ENCODE measurements around the gene PPFIBP1. TPM values are rescaled to one million over a fixed set of nuclear protein-coding genes. Genes with fewer than 3 reads are reported as not detected.

PPFIBP1 gene
- total RNA-seq, 1 donor from 2014 or later = 117 TPM

GRCh38 chr12:27524839-27525753, 1.1 kb downstream of the PPFIBP1 start:
- no peak for TF ChIP-seq CTCF (IDR thresholded peaks at IDR 0.05)
- H3K27ac ChIP-seq = peak overlapping the region; percentile 94
- H3K36me3 ChIP-seq = no peaks in the 10 kb centered on the region
- no peak for DNase-seq
- ATAC-seq = no peak
- H3K4me3 ChIP-seq = peak overlapping the region; percentile 92
- peaks cover 31% of the 10 kb centered on the region for H3K4me1 ChIP-seq
- intact Hi-C loops (cut with DNase I) = no loop called here
- H3K9me3 ChIP-seq = no peaks in the 10 kb centered on the region
- no peaks in the 10 kb centered on the region for H3K27me3 ChIP-seq (ENCODE audit: low read depth)

GRCh38 chr12:27527512-27527911, 3.5 kb downstream of the PPFIBP1 start:
- no peak for ATAC-seq
- H3K4me1 ChIP-seq = peaks cover 30% of the 10 kb centered on the region
- H3K36me3 ChIP-seq = no peaks in the 10 kb centered on the region
- no peak for TF ChIP-seq CTCF (IDR thresholded peaks at IDR 0.05)
- no peaks in the 10 kb centered on the region for H3K27me3 ChIP-seq (ENCODE audit: low read depth)
- no peaks in the 10 kb centered on the region for H3K9me3 ChIP-seq
- intact Hi-C loops (cut with DNase I) = no loop called here
- DNase-seq = no peak
- H3K4me3 ChIP-seq = no peak overlapping the region
- no peak overlapping the region for H3K27ac ChIP-seq

GRCh38 chr12:27528788-27529187, 4.8 kb downstream of the PPFIBP1 start:
- DNase-seq (no peak), ATAC-seq (no peak)
- Histone ChIP-seq H3K4me3 (no peak overlapping the region), H3K27ac (no peak overlapping the region), H3K4me1 (peaks cover 26% of the 10 kb centered on the region), H3K36me3 (no peaks in the 10 kb centered on the region), H3K9me3 (no peaks in the 10 kb centered on the region), H3K27me3 (ENCODE audit: low read depth) (no peaks in the 10 kb centered on the region)
- intact Hi-C loops (cut with DNase I) = no loop called here
- no peak for TF ChIP-seq CTCF (IDR thresholded peaks at IDR 0.05)

- no peak for TF ChIP-seq CTCF (IDR thresholded peaks at IDR 0.05)
- Histone ChIP-seq H3K4me3 (no peak overlapping the region), H3K9me3 (no peaks in the 10 kb centered on the region), H3K27me3 (ENCODE audit: low read depth) (no peaks in the 10 kb centered on the region), H3K27ac (no peak overlapping the region), H3K36me3 (no peaks in the 10 kb centered on the region), H3K4me1 (peaks cover 32% of the 10 kb centered on the region)
- DNase-seq = no peak
- peak in 1 of 2 donors; percentile 51 for ATAC-seq
- intact Hi-C loops (cut with DNase I) = no loop called here
These were observed 6.3 kb downstream of the PPFIBP1 start for GRCh38 chr12:27530157-27530922.

- Histone ChIP-seq H3K9me3 (no peaks in the 10 kb centered on the region), H3K27ac (no peak overlapping the region), H3K27me3 (ENCODE audit: low read depth) (no peaks in the 10 kb centered on the region), H3K36me3 (no peaks in the 10 kb centered on the region), H3K4me3 (no peak overlapping the region), H3K4me1 (peaks cover 27% of the 10 kb centered on the region)
- ATAC-seq (no peak), DNase-seq (no peak)
- intact Hi-C loops (cut with DNase I) = no loop called here
- TF ChIP-seq CTCF (IDR thresholded peaks at IDR 0.05) = no peak
These were observed 7.9 kb downstream of the PPFIBP1 start for GRCh38 chr12:27531896-27532295.

Measured in lower lobe of right lung (tissue), 2 donors.